Naive B cell (primary cell): Measurements from ENCODE around the gene NPRL2. TPM values are rescaled to one million over a fixed set of nuclear protein-coding genes. Genes with fewer than 3 reads are reported as not detected.

Experiments used
- ATAC-seq, 2 donors: fragments of 150-1000 bp; cut with Tn5 transposase; 2 replicates each; pipeline ENCODE4 v1.10.0; 2021; ENCODE audit warnings: low read depth in 2 of 2, mild to moderate bottlenecking in 2 of 2, moderate library complexity in 2 of 2
- DNase-seq: peaks from one replicate; pipeline ENCODE4 v3.0.0; 2022
- H3K27ac Mint-ChIP-seq, 6 donors: one replicate each; pipeline ENCODE4 v1.8.0; 2020 to 2022; ENCODE audit warnings: mild to moderate bottlenecking in 6 of 6, mixed read lengths in 6 of 6, moderate library complexity in 5 of 6, inconsistent platforms in 2 of 6
- H3K27me3 Mint-ChIP-seq, 3 donors: one replicate each; pipeline ENCODE4 v1.8.0; 2021 to 2022; ENCODE audit warnings: mixed read lengths in 3 of 3, mild to moderate bottlenecking in 1 of 3
- H3K36me3 Mint-ChIP-seq, 2 donors: one replicate each; pipeline ENCODE4 v1.8.0; 2020 to 2022; ENCODE audit warnings: mixed read lengths in 2 of 2, inconsistent platforms in 1 of 2, mild to moderate bottlenecking in 1 of 2
- H3K4me1 Mint-ChIP-seq, 3 donors: one replicate each; pipeline ENCODE4 v1.8.0; 2020 to 2022; ENCODE audit warnings: mixed read lengths in 3 of 3, inconsistent platforms in 1 of 3, mild to moderate bottlenecking in 1 of 3, moderate library complexity in 1 of 3
- H3K4me3 Mint-ChIP-seq, 8 donors: one replicate each; pipeline ENCODE4 v1.8.0; 2020 to 2022; ENCODE audit warnings: mild to moderate bottlenecking in 8 of 8, mixed read lengths in 8 of 8, moderate library complexity in 8 of 8, inconsistent platforms in 2 of 8
- H3K9me3 Mint-ChIP-seq, 7 donors: one replicate each; pipeline ENCODE4 v1.8.0; 2020 to 2022; ENCODE audit warnings: mixed read lengths in 7 of 7, mild to moderate bottlenecking in 5 of 7, inconsistent platforms in 2 of 7, moderate library complexity in 1 of 7
- polyA plus RNA-seq, 6 donors: library from polyadenylated mRNA; unstranded; fragments of 300-500 nt; fragmentation: Illumina TruSeq; gene quantifications; one replicate each; pipeline ENCODE4 v1.2.3, GENCODE V29; 2021; ENCODE audit warnings: low read depth in 6 of 6

The NPRL2 gene
- polyA plus RNA-seq, 6 donors from 2014 or later, result 17.9 to 31.8 (median 23.7) TPM

- ATAC-seq (no peak), DNase-seq (no peak)
- peaks cover 32 to 71% (median 67%) of the 10 kb centered on the region in 3 donors for H3K4me1 Mint-ChIP-seq
- peaks cover 0 to 7% of the 10 kb centered on the region in 2 donors for H3K36me3 Mint-ChIP-seq
- H3K9me3 Mint-ChIP-seq, result no peaks in the 10 kb centered on the region
- H3K27me3 Mint-ChIP-seq, result no peaks in the 10 kb centered on the region
- H3K4me3 Mint-ChIP-seq, result peak overlapping the region in 3 of 8 donors; percentile 11 to 97 (median 21)
- peak overlapping the region in 1 of 6 donors; percentile 76 for H3K27ac Mint-ChIP-seq
Observed at GRCh38 chr3:50353245-50354004, 2.9 kb upstream of the NPRL2 start.

- Mint-ChIP-seq H3K27ac (no peak overlapping the region), H3K4me3 (peak overlapping the region in 2 of 8 donors; percentile 11 to 97), H3K36me3 (peaks cover 0 to 7% of the 10 kb centered on the region in 2 donors), H3K9me3 (no peaks in the 10 kb centered on the region), H3K4me1 (peaks cover 34 to 70% (median 67%) of the 10 kb centered on the region in 3 donors), H3K27me3 (no peaks in the 10 kb centered on the region)
- ATAC-seq (no peak), DNase-seq (no peak)
Observed at GRCh38 chr3:50352781-50353180, 2.2 kb upstream of the NPRL2 start.

- Mint-ChIP-seq H3K9me3 (no peaks in the 10 kb centered on the region), H3K27me3 (no peaks in the 10 kb centered on the region), H3K36me3 (peaks cover 0 to 7% of the 10 kb centered on the region in 2 donors), H3K27ac (peak overlapping the region; percentile 94 to 99 (median 98)), H3K4me1 (peaks cover 28 to 68% (median 63%) of the 10 kb centered on the region in 3 donors), H3K4me3 (peak overlapping the region; percentile 92 to 98 (median 98))
- ATAC-seq (no peak), DNase-seq (no peak)
Observed at GRCh38 chr3:50351323-50351697, 735 bp upstream of the NPRL2 start.

- peak overlapping the region; percentile 92 to 98 (median 98) for H3K4me3 Mint-ChIP-seq
- H3K9me3 Mint-ChIP-seq, result no peaks in the 10 kb centered on the region
- no peak for ATAC-seq
- H3K27me3 Mint-ChIP-seq, result no peaks in the 10 kb centered on the region
- H3K4me1 Mint-ChIP-seq, result peaks cover 33 to 70% (median 68%) of the 10 kb centered on the region in 3 donors
- no peak for DNase-seq
- H3K27ac Mint-ChIP-seq, result peak overlapping the region; percentile 94 to 99 (median 98)
- peaks cover 0 to 7% of the 10 kb centered on the region in 2 donors for H3K36me3 Mint-ChIP-seq
Observed at GRCh38 chr3:50350213-50350526, 405 bp downstream of the NPRL2 start.

- Mint-ChIP-seq H3K4me1 (peaks cover 28 to 70% (median 69%) of the 10 kb centered on the region in 3 donors), H3K9me3 (no peaks in the 10 kb centered on the region), H3K27ac (peak overlapping the region in 3 of 6 donors; percentile 26 to 65 (median 52)), H3K27me3 (no peaks in the 10 kb centered on the region), H3K4me3 (peak overlapping the region in 5 of 8 donors; percentile 22 to 66 (median 34)), H3K36me3 (no peaks in the 10 kb centered on the region)
- DNase-seq, result peak; percentile 72
- peak; percentile 13 to 17 for ATAC-seq
Observed at GRCh38 chr3:50347187-50347813, 3.3 kb downstream of the NPRL2 start.

GRCh38 chr3:50345586-50346234 is 4.9 kb downstream of the NPRL2 start, which contains the start of gene ZMYND10:
Gene ZMYND10, minus strand, starts transcription at chr3:50345732. Its CDS starts 153 bp downstream, at chr3:50345579.
- DNase-seq (peak; percentile 70), ATAC-seq (peak; percentile 41 to 49)
- Mint-ChIP-seq H3K4me1 (peaks cover 33 to 70% (median 60%) of the 10 kb centered on the region in 3 donors), H3K27me3 (no peaks in the 10 kb centered on the region), H3K36me3 (no peaks in the 10 kb centered on the region), H3K27ac (peak within 1 kb of the TSS in 4 of 6 donors; percentile 20 to 88 (median 83)), H3K9me3 (no peaks in the 10 kb centered on the region), H3K4me3 (peak within 1 kb of the TSS; percentile 69 to 86 (median 77))

GRCh38 chr3:50345008-50345407 is 5.6 kb downstream of the NPRL2 start:
- H3K4me1 Mint-ChIP-seq, result peaks cover 28 to 66% (median 58%) of the 10 kb centered on the region in 3 donors
- no peaks in the 10 kb centered on the region for H3K9me3 Mint-ChIP-seq
- no peaks in the 10 kb centered on the region for H3K27me3 Mint-ChIP-seq
- peak overlapping the region in 1 of 6 donors; percentile 88 for H3K27ac Mint-ChIP-seq
- H3K4me3 Mint-ChIP-seq, result peak overlapping the region in 3 of 8 donors; percentile 12 to 55 (median 41)
- no peaks in the 10 kb centered on the region for H3K36me3 Mint-ChIP-seq
- no peak for DNase-seq
- ATAC-seq, result no peak

- Mint-ChIP-seq H3K27me3 (no peaks in the 10 kb centered on the region), H3K27ac (no peak overlapping the region), H3K4me1 (peaks cover 34 to 67% (median 55%) of the 10 kb centered on the region in 3 donors), H3K4me3 (peak overlapping the region in 3 of 8 donors; percentile 15 to 74 (median 51)), H3K9me3 (no peaks in the 10 kb centered on the region), H3K36me3 (no peaks in the 10 kb centered on the region)
- DNase-seq (no peak), ATAC-seq (no peak)
Observed at GRCh38 chr3:50342813-50343633, 7.6 kb downstream of the NPRL2 start.

- Mint-ChIP-seq H3K36me3 (no peaks in the 10 kb centered on the region), H3K4me1 (peaks cover 34 to 62% (median 50%) of the 10 kb centered on the region in 3 donors)
Observed at GRCh38 chr3:50341996-50342650, 8.5 kb downstream of the NPRL2 start.

GRCh38 chr3:50341537-50341936 is 9.0 kb downstream of the NPRL2 start:
- Mint-ChIP-seq H3K27me3 (no peaks in the 10 kb centered on the region), H3K4me1 (peaks cover 38 to 59% (median 53%) of the 10 kb centered on the region in 3 donors), H3K4me3 (peak overlapping the region; percentile 85 to 97 (median 90)), H3K27ac (peak overlapping the region in 2 of 6 donors; percentile 86 to 91), H3K36me3 (no peaks in the 10 kb centered on the region), H3K9me3 (no peaks in the 10 kb centered on the region)
- DNase-seq (no peak), ATAC-seq (no peak)

More at GRCh38 chr3:50341996-50342650, 8.5 kb downstream of the NPRL2 start:
- no peaks in the 10 kb centered on the region for H3K9me3 Mint-ChIP-seq
- no peak for DNase-seq
- no peaks in the 10 kb centered on the region for H3K27me3 Mint-ChIP-seq
- no peak for ATAC-seq
- peak overlapping the region in 2 of 6 donors; percentile 86 to 87 for H3K27ac Mint-ChIP-seq
- H3K4me3 Mint-ChIP-seq, result peak overlapping the region in 5 of 8 donors; percentile 85 to 94 (median 87)

- Mint-ChIP-seq H3K4me3 (peak within 1 kb of the TSS; percentile 87 to 97 (median 94)), H3K27ac (peak within 1 kb of the TSS; percentile 58 to 99 (median 98)), H3K36me3 (no peaks in the 10 kb centered on the region), H3K4me1 (peaks cover 37 to 59% (median 53%) of the 10 kb centered on the region in 3 donors), H3K27me3 (no peaks in the 10 kb centered on the region), H3K9me3 (no peaks in the 10 kb centered on the region)
- DNase-seq, result peak; percentile 50
- peak in 1 of 2 donors; percentile 4 for ATAC-seq
Observed at GRCh38 chr3:50340448-50341329, 9.9 kb downstream of the NPRL2 start, which contains the start of gene RASSF1. Gene RASSF1, minus strand, starts transcription at chr3:50340836. Its CDS starts 31 bp downstream, at chr3:50340805.
